ENCODE results near the gene S100A4.
"Not testable (repeated sequence)": the region's sequence is repeated elsewhere in the genome, so short reads cannot be mapped to it uniquely, and the experiment has no call there.

Gene S100A4

GRCh38 chr1:153583976-153584375 lies 38.4 kb upstream of the S100A4 start:
- Histone ChIP-seq H3K27me3 (ENCODE audit: insufficient read depth, low read length, poor library complexity, severe bottlenecking) (no peaks in the 10 kb centered on the region), H3K4me1 (ENCODE audit: insufficient read depth, low read length, poor library complexity, severe bottlenecking) (no peaks in the 10 kb centered on the region), H3K36me3 (ENCODE audit: insufficient read depth, low read length) (no peaks in the 10 kb centered on the region), H3K4me2 (ENCODE audit: low read depth, low read length, poor library complexity, severe bottlenecking) (no peak overlapping the region), H3K9me3 (ENCODE audit: insufficient read depth, low read depth, low read length) (no peaks in the 10 kb centered on the region), H3K9ac (ENCODE audit: low read depth, low read length, poor library complexity, severe bottlenecking) (no peak overlapping the region), H3K4me3 (ENCODE audit: low read length, poor library complexity, severe bottlenecking) (no peak overlapping the region), H2AFZ (ENCODE audit: low read length) (no peak overlapping the region; the same call in 1 of the 2 replicates), H4K20me1 (ENCODE audit: insufficient read depth, low read length, poor library complexity, severe bottlenecking) (no peaks in the 10 kb centered on the region), H3K9me2 (replicated peaks; ENCODE audit: low read depth, low read length) (no peaks in the 10 kb centered on the region), H3K79me2 (ENCODE audit: insufficient read depth, low read length) (no peaks in the 10 kb centered on the region), H3F3A (ENCODE audit: low read depth) (no peaks in the 10 kb centered on the region)
- TF ChIP-seq CTCF (conservative IDR thresholded peaks at IDR 0.05; ENCODE audit: low read length): no peak
- no peak for TF ChIP-seq EZH2phosphoT487 (IDR thresholded peaks at IDR 0.05; ENCODE audit: borderline replicate concordance)

GRCh38 chr1:153583514-153583913 lies 37.9 kb upstream of the S100A4 start:
- not testable (repeated sequence) for H3K9ac ChIP-seq (ENCODE audit: low read depth, low read length, poor library complexity, severe bottlenecking); H3K9me3 ChIP-seq (ENCODE audit: insufficient read depth, low read depth, low read length); H3K4me3 ChIP-seq (ENCODE audit: low read length, poor library complexity, severe bottlenecking); H3K27me3 ChIP-seq (ENCODE audit: insufficient read depth, low read length, poor library complexity, severe bottlenecking); H3K9me2 ChIP-seq (replicated peaks; ENCODE audit: low read depth, low read length); H4K20me1 ChIP-seq (ENCODE audit: insufficient read depth, low read length, poor library complexity, severe bottlenecking); H3K36me3 ChIP-seq (ENCODE audit: insufficient read depth, low read length); H3F3A ChIP-seq (ENCODE audit: low read depth); H3K4me2 ChIP-seq (ENCODE audit: low read depth, low read length, poor library complexity, severe bottlenecking); H2AFZ ChIP-seq (ENCODE audit: low read length); H3K79me2 ChIP-seq (ENCODE audit: insufficient read depth, low read length); H3K4me1 ChIP-seq (ENCODE audit: insufficient read depth, low read length, poor library complexity, severe bottlenecking)

GRCh38 chr1:153582836-153583235 lies 37.2 kb upstream of the S100A4 start:
- not testable (repeated sequence) for H3K4me2 ChIP-seq (ENCODE audit: low read depth, low read length, poor library complexity, severe bottlenecking); H3F3A ChIP-seq (ENCODE audit: low read depth); H3K4me3 ChIP-seq (ENCODE audit: low read length, poor library complexity, severe bottlenecking); H2AFZ ChIP-seq (ENCODE audit: low read length); H3K9me2 ChIP-seq (replicated peaks; ENCODE audit: low read depth, low read length); H3K36me3 ChIP-seq (ENCODE audit: insufficient read depth, low read length); H4K20me1 ChIP-seq (ENCODE audit: insufficient read depth, low read length, poor library complexity, severe bottlenecking); H3K9ac ChIP-seq (ENCODE audit: low read depth, low read length, poor library complexity, severe bottlenecking); H3K4me1 ChIP-seq (ENCODE audit: insufficient read depth, low read length, poor library complexity, severe bottlenecking); H3K79me2 ChIP-seq (ENCODE audit: insufficient read depth, low read length); H3K27me3 ChIP-seq (ENCODE audit: insufficient read depth, low read length, poor library complexity, severe bottlenecking); H3K9me3 ChIP-seq (ENCODE audit: insufficient read depth, low read depth, low read length)

GRCh38 chr1:153578936-153579335 lies 33.3 kb upstream of the S100A4 start:
- Histone ChIP-seq H3K9me2 (replicated peaks; ENCODE audit: low read depth, low read length) (no peaks in the 10 kb centered on the region), H3F3A (ENCODE audit: low read depth) (no peaks in the 10 kb centered on the region), H3K27me3 (ENCODE audit: insufficient read depth, low read length, poor library complexity, severe bottlenecking) (no peaks in the 10 kb centered on the region), H4K20me1 (ENCODE audit: insufficient read depth, low read length, poor library complexity, severe bottlenecking) (no peaks in the 10 kb centered on the region), H3K9me3 (ENCODE audit: insufficient read depth, low read depth, low read length) (no peaks in the 10 kb centered on the region), H2AFZ (ENCODE audit: low read length) (peak overlapping the region; percentile 49), H3K4me3 (ENCODE audit: low read length, poor library complexity, severe bottlenecking) (no peak overlapping the region), H3K4me2 (ENCODE audit: low read depth, low read length, poor library complexity, severe bottlenecking) (no peak overlapping the region), H3K36me3 (ENCODE audit: insufficient read depth, low read length) (no peaks in the 10 kb centered on the region), H3K9ac (ENCODE audit: low read depth, low read length, poor library complexity, severe bottlenecking) (no peak overlapping the region), H3K79me2 (ENCODE audit: insufficient read depth, low read length) (no peaks in the 10 kb centered on the region), H3K4me1 (ENCODE audit: insufficient read depth, low read length, poor library complexity, severe bottlenecking) (no peaks in the 10 kb centered on the region)
- TF ChIP-seq EZH2phosphoT487 (IDR thresholded peaks at IDR 0.05; ENCODE audit: borderline replicate concordance) (no peak), CTCF (conservative IDR thresholded peaks at IDR 0.05; ENCODE audit: low read length) (no peak)

Measured in Loucy (cell line).